ENCODE results near the gene SPNS2. TPM values are rescaled to one million over a fixed set of nuclear protein-coding genes. Genes with fewer than 3 reads are reported as not detected.
A peak's percentile ranks its signal among the peaks of the same experiment; 100 is the strongest.

The SPNS2 gene
- total and polyA plus RNA-seq, 4 experiments from 2014 or later: 0.11 to 0.29 (median 0.18) TPM

GRCh38 chr17:4509923-4510617, 11.4 kb downstream of the SPNS2 start:
- Histone ChIP-seq H3K4me3 (ENCODE audit: low read length in 2 of 2) (no peak overlapping the region), H3K4me1 (ENCODE audit: insufficient read depth, low read length) (peaks cover 12% of the 10 kb centered on the region), H3K36me3 (ENCODE audit: insufficient read depth, low read length) (no peaks in the 10 kb centered on the region), H3K27me3 (ENCODE audit: insufficient read depth, low read length) (no peaks in the 10 kb centered on the region), H3K27ac (ENCODE audit: low read depth, low read length) (no peak overlapping the region), H3K9me3 (ENCODE audit: control insufficient read depth in 1 of 2, low read length in 2 of 2) (no peaks in the 10 kb centered on the region)
- Mint-ChIP-seq H3K27me3 (peaks cover 0 to 1% of the 10 kb centered on the region in 2 donors), H3K4me1 (peaks cover 10 to 30% (median 17%) of the 10 kb centered on the region in 4 donors), H3K9me3 (no peaks in the 10 kb centered on the region), H3K36me3 (no peaks in the 10 kb centered on the region), H3K4me3 (peak overlapping the region in 3 of 8 donors; percentile 6 to 62 (median 26)), H3K27ac (peak overlapping the region in 1 of 7 donors; percentile 59)
- POLR2A ChIA-PET (ENCODE audit: partially characterized antibody): interaction anchor here (1.0 kb wide), 1 partner anchor 11 kb away, joined by 3 read pairs; the partner anchor contains the start of gene SPNS2
- CTCF ChIA-PET (ENCODE audit: partially characterized antibody): interaction anchor here (0.8 kb wide), 1 partner anchor 12 kb away, joined by 4 read pairs; the partner anchor contains the start of gene SPNS2
- intact Hi-C loops (cut with micrococcal nuclease): no loop called here
- no peak for DNase-seq

- Mint-ChIP-seq H3K4me3 (no peak overlapping the region), H3K36me3 (no peaks in the 10 kb centered on the region), H3K27me3 (no peaks in the 10 kb centered on the region), H3K4me1 (peaks cover 10 to 30% (median 16%) of the 10 kb centered on the region in 4 donors), H3K9me3 (no peaks in the 10 kb centered on the region), H3K27ac (peak overlapping the region in 1 of 7 donors; percentile 2)
- H3K4me1 ChIP-seq (ENCODE audit: insufficient read depth, low read length): peaks cover 12% of the 10 kb centered on the region
- POLR2A ChIA-PET (ENCODE audit: partially characterized antibody): no interaction called here
- H3K27me3 ChIP-seq (ENCODE audit: insufficient read depth, low read length): no peaks in the 10 kb centered on the region
- intact Hi-C loops (cut with micrococcal nuclease): no loop called here
- H3K27ac ChIP-seq (ENCODE audit: low read depth, low read length): no peak overlapping the region
- DNase-seq: no peak
- H3K9me3 ChIP-seq (ENCODE audit: control insufficient read depth in 1 of 2, low read length in 2 of 2): no peaks in the 10 kb centered on the region
- CTCF ChIA-PET (ENCODE audit: partially characterized antibody): no interaction called here
- no peak overlapping the region for H3K4me3 ChIP-seq (ENCODE audit: low read length in 2 of 2)
- no peaks in the 10 kb centered on the region for H3K36me3 ChIP-seq (ENCODE audit: insufficient read depth, low read length)
Observed at GRCh38 chr17:4510618-4510941, 11.9 kb downstream of the SPNS2 start.

GRCh38 chr17:4511199-4511932, 12.7 kb downstream of the SPNS2 start:
- Mint-ChIP-seq H3K27ac (peak overlapping the region in 4 of 7 donors; percentile 62 to 77 (median 70)), H3K4me1 (peaks cover 10 to 30% (median 16%) of the 10 kb centered on the region in 4 donors), H3K36me3 (no peaks in the 10 kb centered on the region), H3K9me3 (no peaks in the 10 kb centered on the region), H3K4me3 (no peak overlapping the region), H3K27me3 (no peaks in the 10 kb centered on the region)
- POLR2A ChIA-PET (ENCODE audit: partially characterized antibody): no interaction called here
- intact Hi-C loops (cut with micrococcal nuclease): no loop called here
- no peak for DNase-seq
- Histone ChIP-seq H3K27me3 (ENCODE audit: insufficient read depth, low read length) (no peaks in the 10 kb centered on the region), H3K27ac (ENCODE audit: low read depth, low read length) (no peak overlapping the region), H3K36me3 (ENCODE audit: insufficient read depth, low read length) (no peaks in the 10 kb centered on the region), H3K4me1 (ENCODE audit: insufficient read depth, low read length) (peaks cover 12% of the 10 kb centered on the region), H3K9me3 (ENCODE audit: control insufficient read depth in 1 of 2, low read length in 2 of 2) (no peaks in the 10 kb centered on the region), H3K4me3 (ENCODE audit: low read length in 2 of 2) (no peak overlapping the region)
- CTCF ChIA-PET (ENCODE audit: partially characterized antibody): no interaction called here

DNA sequence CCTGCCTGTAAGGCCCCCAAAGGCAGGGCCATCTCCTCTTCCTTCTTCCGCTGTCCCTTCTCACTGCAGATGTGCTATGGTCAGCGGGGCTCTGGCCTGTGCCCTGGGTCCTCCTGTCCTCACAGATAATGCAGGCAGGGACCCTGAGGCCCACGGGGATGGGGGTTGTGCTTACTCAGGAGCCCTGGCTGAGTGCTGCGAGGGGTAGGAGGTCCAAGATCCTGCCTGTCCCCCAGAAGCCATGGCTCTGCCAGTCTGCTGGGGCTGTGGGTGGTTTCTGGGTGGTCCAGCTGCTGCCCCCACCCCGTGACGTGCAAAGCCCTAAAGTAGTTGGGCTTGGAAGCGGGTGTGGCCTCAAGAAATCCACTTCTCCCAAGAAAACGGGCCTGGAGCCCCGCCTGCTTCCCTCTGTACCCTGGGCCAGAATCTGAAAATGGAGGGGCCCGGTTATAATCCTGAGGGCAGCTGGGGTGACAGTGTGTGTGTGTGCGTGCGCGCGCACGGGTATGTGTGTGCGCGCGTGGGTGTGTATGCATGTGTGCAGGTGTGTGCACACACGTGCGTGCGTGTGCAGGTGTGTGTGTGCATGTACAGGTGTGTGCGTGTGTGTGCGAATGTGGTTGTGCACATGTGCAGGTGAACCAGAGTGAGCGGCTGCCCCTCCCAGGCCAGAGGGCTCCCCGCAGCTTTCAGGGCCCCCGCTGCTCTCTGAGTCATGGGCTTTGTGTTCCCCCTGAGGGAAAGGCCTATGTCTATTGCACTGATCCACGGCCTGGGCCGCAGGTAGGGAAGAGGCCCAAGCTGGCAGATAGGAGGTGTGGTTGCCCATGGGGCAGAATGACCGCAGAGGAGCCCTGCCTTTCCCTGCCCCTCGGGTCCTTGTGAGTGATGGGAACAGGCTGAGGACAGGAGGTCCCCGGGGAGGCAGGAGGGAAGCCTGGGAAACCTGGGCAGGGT, 13.8 kb downstream of the SPNS2 start:
- Histone ChIP-seq H3K9me3 (ENCODE audit: control insufficient read depth in 1 of 2, low read length in 2 of 2) (no peaks in the 10 kb centered on the region), H3K4me3 (ENCODE audit: low read length in 2 of 2) (no peak overlapping the region), H3K36me3 (ENCODE audit: insufficient read depth, low read length) (no peaks in the 10 kb centered on the region), H3K27ac (ENCODE audit: low read depth, low read length) (no peak overlapping the region), H3K4me1 (ENCODE audit: insufficient read depth, low read length) (peaks cover 12% of the 10 kb centered on the region), H3K27me3 (ENCODE audit: insufficient read depth, low read length) (no peaks in the 10 kb centered on the region)
- Mint-ChIP-seq H3K4me3 (no peak overlapping the region), H3K27me3 (no peaks in the 10 kb centered on the region), H3K36me3 (no peaks in the 10 kb centered on the region), H3K27ac (no peak overlapping the region), H3K4me1 (peaks cover 10 to 28% (median 16%) of the 10 kb centered on the region in 4 donors), H3K9me3 (no peaks in the 10 kb centered on the region)
- DNase-seq: no peak
- ChIA-PET CTCF (ENCODE audit: partially characterized antibody) (no interaction called here), POLR2A (ENCODE audit: partially characterized antibody) (no interaction called here)
- intact Hi-C loops (cut with micrococcal nuclease): no loop called here

DNA sequence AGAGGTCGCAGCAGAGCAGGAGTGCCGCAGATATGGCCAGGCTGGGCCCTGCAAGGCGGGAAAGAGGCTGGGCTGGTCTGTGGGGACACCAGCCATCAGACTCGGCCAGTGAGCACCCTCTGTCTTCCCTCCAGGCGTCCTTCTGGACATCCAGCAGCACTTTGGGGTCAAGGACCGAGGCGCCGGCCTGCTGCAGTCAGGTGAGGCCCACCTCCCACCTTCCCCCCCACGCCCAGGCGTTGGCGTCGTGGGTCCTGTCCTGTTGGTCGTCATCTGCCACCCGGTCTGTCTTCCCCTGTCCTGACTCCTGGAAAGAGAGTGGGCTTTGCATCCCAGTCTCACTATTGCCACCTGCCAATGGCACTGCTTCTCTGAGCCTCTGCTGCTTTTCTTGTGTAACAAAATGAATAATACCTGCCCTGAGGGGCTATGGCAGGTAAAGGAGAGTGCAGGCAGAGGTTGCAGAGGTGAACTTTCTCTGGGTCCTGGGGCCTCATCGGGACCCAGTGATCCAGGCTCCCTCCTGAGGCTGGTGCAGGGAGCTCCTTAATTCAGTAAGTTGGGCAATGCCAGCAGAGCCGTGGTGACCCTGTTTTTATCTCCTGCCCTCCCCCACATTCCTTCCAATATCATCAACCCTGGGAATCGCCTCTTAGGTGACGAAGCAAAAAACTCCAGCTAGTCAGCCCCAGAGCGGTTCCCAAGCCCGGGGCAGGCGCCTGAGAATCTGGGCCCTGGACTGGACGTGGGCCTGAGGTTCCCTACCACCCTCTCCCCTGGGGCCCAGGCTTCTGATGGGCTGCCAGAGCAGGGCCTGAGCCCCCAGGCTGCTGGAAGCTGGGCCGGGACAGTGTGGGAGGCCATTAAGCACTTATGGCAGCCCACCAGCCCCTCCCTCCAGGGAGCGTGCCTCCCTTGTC, 14.7 kb downstream of the SPNS2 start:
- CTCF ChIA-PET (ENCODE audit: partially characterized antibody): no interaction called here
- POLR2A ChIA-PET (ENCODE audit: partially characterized antibody): no interaction called here

GRCh38 chr17:4514206-4514605, 15.5 kb downstream of the SPNS2 start:
- Mint-ChIP-seq H3K27ac (no peak overlapping the region), H3K9me3 (no peaks in the 10 kb centered on the region), H3K4me3 (no peak overlapping the region), H3K27me3 (no peaks in the 10 kb centered on the region), H3K4me1 (peaks cover 4 to 14% (median 9%) of the 10 kb centered on the region in 4 donors), H3K36me3 (no peaks in the 10 kb centered on the region)
- intact Hi-C loops (cut with micrococcal nuclease): no loop called here
- Histone ChIP-seq H3K27ac (ENCODE audit: low read depth, low read length) (no peak overlapping the region), H3K4me1 (ENCODE audit: insufficient read depth, low read length) (peaks cover 6% of the 10 kb centered on the region), H3K9me3 (ENCODE audit: control insufficient read depth in 1 of 2, low read length in 2 of 2) (no peaks in the 10 kb centered on the region), H3K27me3 (ENCODE audit: insufficient read depth, low read length) (no peaks in the 10 kb centered on the region), H3K36me3 (ENCODE audit: insufficient read depth, low read length) (no peaks in the 10 kb centered on the region), H3K4me3 (ENCODE audit: low read length in 2 of 2) (no peak overlapping the region)
- ChIA-PET CTCF (ENCODE audit: partially characterized antibody) (no interaction called here), POLR2A (ENCODE audit: partially characterized antibody) (no interaction called here)
- no peak for DNase-seq

More for the DNA sequence above, 14.7 kb downstream of the SPNS2 start:
- H3K27ac Mint-ChIP-seq: peak overlapping the region in 1 of 7 donors; percentile 57
- H3K4me3 Mint-ChIP-seq: no peak overlapping the region
- Histone ChIP-seq H3K27ac (ENCODE audit: low read depth, low read length) (no peak overlapping the region), H3K36me3 (ENCODE audit: insufficient read depth, low read length) (no peaks in the 10 kb centered on the region), H3K9me3 (ENCODE audit: control insufficient read depth in 1 of 2, low read length in 2 of 2) (no peaks in the 10 kb centered on the region), H3K4me1 (ENCODE audit: insufficient read depth, low read length) (peaks cover 12% of the 10 kb centered on the region), H3K27me3 (ENCODE audit: insufficient read depth, low read length) (no peaks in the 10 kb centered on the region), H3K4me3 (ENCODE audit: low read length in 2 of 2) (no peak overlapping the region)
- intact Hi-C loops (cut with micrococcal nuclease): no loop called here
- DNase-seq: no peak
- no peaks in the 10 kb centered on the region for H3K36me3 Mint-ChIP-seq
- H3K9me3 Mint-ChIP-seq: no peaks in the 10 kb centered on the region
- no peaks in the 10 kb centered on the region for H3K27me3 Mint-ChIP-seq
- peaks cover 10 to 22% (median 16%) of the 10 kb centered on the region in 4 donors for H3K4me1 Mint-ChIP-seq

All from CD4-positive, alpha-beta memory T cell (primary cell).